NCI-H526 treated with DMSO at 0.1 percent for 48 hours (cell line): ENCODE measurements around the gene PRPS1.
"Not testable (repeated sequence)": the region's sequence is repeated elsewhere in the genome, so short reads cannot be mapped to it uniquely, and the experiment has no call there.

Experiments
- DNase-seq: peaks from one replicate; lab custom pipeline; 2025; lab: John Stamatoyannopoulos, UW

Gene PRPS1

DNA sequence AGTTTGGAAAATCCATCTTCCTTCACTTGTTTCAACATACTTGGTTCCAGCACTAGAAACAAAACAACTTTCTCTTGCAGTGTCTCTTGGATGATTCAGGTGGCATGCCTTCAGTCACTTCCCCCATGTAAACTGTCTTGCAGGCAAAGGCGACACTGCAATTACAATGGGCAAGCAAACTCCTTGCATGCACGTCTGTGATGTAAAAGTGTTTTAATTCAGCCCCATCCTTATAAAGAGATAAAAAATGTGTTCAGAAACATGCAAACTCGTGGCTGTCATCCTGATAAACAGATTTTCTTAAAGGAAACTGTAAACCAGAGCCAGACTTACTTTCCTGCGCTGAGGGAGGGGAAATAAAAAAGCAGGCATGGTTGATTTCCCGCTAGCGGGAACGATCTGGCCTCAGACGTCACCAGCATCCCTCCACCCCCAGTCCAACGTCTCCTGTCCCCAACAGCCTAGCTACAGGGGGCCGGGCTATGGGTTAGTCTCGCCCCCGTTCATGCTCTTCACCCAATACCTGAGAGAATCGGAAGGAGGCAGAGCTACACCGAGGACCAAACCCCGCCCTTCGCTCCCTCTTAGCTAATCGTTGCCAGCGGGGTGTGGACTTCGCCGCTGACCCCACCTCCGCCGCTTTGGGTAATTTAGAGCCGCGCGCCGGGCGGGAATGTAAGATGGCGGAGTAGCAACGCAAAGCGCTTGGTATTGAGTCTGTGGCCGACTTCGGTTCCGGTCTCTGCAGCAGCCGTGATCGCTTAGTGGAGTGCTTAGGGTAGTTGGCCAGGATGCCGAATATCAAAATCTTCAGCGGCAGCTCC is at the start of gene PRPS1:
PRPS1 (plus strand) TSS at position 673 of the 824 bp plus-strand sequence; CDS start at position 792, 119 bp downstream.
- DNase-seq: peak; percentile 91

DNA sequence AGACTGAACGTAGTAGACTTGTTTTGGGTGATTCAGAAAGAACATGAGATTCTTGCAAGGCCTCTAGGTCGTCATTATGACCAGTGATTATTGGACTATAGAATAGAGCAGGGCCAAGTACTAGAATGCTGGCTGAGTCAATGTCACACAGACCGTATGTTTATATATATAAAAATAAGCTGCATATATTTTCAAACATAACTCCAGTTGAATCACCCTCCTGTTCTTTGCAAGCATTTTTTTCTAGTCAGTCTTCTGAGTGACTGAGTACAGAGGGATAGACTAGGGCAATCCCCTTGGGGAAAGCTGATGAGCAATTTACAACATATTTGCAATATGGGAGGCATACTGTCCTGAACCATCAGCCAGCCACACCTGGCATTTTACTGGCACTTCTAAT is 48.4 kb upstream of the PRPS1 start:
- no peak for DNase-seq

DNA sequence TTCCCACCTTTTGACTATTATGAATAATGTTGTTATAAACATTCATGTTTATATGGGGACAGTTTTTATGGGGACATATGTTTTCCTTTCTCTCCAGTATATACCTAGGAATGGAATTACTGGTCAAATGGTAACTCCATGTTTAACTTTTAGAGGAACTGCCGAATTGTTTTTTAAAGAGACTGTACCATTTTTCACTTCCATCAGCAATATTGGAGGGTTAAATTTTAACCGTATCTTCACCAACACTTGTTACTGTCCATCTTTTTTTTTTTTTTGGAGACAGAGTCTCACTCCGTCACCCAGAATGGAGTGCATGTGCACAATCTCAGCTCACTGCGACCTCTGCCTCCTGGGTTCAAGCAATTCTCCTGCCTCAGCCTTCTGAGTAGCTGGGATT is 46.4 kb upstream of the PRPS1 start:
- no peak for DNase-seq

DNA sequence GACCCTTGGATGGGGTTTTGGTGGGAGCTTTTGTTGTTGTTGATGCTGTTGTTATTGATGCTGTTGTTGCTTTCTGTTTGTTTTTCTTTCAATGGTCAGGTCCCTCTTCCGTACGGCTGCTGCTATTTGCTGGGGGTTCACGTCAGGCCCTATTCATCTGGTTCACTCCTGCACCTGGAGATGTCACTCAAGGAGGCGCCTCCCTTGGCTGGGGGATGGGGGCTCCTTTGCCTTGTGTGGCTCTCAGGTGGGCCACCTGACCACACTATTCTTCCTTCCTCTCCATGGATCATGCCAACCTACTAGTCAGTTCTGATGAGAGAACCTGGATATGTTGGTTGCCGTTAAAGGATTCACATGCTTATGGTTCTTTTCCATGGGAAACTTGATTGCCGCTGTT is 39.1 kb upstream of the PRPS1 start:
- DNase-seq: no peak

DNA sequence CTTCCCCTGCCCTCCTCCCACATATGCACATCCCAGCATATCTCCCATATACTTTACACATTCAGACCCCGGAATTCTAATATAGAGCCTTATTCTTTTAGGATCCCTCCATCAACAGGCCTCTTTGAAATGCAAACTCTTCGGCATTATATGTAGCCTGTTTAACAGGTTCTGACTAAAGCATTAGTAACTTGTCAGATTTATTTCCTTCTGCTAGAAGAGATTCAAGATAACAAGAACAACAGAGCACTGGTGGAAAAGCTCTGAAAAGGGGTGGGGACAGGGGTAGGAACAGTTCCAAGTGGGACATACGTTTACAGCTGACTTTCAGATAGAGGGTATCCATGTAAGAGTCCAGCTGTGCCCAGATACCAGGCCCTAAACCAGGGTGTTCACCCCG is 31.7 kb upstream of the PRPS1 start:
- no peak for DNase-seq

DNA sequence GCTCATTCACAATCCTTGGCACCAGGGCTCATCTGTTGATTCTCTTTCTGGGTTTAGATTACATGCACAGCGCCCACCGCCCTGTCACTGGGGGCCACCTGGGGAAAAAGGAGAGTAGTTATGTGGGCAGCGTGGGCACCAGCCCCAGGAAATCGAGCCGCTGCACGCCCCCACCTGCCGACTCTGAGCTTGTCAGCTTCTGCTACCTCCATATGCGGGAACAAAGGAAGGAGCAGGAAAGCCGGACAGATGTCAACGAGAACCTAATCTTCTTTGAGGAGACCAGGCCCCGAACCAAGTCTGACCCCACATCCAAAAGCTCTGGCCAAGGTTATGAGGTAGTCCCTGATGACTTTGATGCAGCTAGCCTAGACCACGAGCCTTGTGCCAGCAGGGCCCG is 31.0 kb upstream of the PRPS1 start:
- DNase-seq: no peak

DNA sequence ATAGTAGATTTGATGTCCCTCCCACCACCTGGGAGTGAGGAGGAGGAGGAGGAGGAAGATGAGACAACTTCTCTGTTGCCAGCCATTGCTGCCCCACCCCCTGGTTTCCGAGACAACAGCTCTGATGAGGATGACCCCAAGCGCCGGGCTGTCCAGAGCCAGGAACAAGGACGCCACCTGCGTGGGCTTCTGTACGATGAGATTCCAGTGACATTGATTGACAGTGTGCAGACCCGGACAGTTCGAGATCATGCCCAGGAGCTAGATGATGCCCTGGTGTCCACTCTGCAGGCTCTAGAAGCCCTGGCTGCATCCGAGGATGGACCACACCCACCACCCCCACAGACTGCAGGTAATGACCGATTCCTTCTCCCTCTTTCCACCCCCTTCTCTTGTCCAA is 30.5 kb upstream of the PRPS1 start:
- DNase-seq: no peak

DNA sequence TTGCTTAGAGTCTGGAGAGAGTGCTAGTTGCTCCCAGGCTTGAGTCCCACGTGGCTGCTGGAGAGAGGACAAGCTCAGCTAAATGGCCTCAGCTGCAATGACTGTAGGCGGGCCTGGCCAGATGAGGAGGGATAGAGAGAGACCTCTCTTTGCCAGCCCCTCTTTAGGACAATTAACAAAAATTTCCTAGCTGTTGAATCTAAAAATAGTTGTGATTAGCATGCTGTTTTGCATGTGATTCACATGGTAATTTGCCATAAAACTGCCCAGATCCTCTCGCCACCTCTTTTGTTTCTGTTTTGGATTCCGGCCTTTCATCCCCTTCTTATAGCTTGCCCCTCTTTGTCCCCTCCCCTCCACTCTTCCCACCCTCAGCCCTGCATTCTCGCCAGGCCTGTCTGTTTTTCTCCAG is 28.9 kb upstream of the PRPS1 start:
- peak; percentile 26 for DNase-seq

DNA sequence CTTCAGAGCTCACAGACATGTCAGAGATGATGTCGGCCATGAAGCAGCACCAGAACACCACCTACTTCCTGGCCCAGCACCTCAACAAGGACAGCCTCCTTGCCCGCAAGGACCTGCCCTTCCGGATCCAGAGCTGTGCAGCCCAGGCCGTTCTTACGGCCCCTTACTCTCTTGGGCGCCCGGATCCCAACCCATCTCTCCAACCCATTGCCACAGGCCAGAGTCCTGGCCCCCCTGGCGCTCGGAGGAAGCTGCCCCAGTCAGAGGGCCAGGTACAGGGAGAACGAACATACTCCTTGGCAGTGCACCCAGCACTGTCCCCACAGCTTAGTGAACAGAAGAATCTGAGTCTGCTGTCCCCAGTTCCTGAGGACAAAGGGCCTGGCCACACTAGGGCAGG is 27.9 kb upstream of the PRPS1 start:
- DNase-seq: no peak

DNA sequence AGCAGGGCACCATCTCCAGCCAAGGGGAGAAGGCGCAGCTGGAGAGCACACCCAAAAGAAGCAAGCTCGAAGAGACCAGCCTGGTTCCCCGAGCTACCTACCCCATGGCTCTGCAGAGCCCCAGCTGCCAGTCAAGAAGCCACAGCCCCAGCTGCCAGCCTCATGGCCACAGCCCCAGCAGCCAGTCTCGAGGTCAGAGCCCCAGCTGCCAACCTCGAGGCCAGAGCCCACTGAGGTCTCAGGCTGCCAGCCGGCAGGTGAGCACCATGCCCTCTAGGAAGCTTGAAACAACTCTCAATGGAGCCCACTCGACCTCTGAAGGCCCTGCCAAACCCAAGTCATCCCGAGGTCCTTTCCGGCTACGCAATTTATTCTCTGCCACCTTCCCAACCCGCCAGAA is 27.0 kb upstream of the PRPS1 start:
- DNase-seq: no peak

DNA sequence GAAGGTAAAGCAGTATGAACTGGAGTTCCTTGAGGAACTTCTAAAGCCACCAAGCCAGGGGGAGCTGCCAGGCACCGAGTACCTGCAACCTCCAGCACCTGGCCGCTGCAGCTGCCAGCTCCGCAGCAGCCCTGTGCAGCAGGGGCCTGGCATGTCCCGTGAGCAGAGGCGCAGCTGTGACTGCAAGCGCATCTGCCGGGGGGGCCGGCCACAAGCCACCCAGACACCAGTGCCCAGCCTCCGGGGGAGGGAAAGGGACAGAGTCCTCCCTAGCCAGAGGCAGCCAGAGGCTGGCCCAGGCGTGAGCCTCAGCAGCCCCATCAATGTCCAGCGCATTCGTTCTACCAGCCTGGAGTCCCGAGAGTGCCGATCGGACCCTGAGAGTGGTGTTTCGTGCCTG is 26.6 kb upstream of the PRPS1 start:
- no peak for DNase-seq

DNA sequence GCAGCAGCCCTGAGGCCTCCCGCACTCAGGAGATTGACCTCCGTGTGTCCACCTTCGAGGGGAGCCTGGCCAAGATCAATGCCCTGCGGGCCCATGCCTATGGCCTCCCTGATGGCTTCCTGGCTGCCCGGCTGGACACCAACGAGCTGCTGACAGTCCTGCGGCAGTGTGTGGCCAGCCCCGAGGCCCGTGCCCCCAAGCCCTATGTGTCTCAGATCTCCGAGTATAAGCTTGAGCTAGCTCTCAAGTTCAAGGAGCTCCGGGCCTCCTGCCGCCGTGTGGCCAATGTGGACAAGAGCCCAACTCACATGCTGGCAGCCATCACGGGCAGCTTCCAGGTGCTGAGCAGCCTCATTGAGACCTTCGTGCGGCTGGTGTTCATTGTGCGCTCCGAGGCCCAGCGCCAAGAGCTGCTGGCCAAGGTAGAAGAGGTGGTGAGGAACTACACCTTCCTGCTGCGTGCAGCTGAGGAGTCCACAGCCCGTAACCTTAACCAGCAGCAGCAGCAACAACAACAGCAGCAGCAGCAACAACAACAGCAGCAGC is 25.5 kb upstream of the PRPS1 start:
- DNase-seq: no peak

DNA sequence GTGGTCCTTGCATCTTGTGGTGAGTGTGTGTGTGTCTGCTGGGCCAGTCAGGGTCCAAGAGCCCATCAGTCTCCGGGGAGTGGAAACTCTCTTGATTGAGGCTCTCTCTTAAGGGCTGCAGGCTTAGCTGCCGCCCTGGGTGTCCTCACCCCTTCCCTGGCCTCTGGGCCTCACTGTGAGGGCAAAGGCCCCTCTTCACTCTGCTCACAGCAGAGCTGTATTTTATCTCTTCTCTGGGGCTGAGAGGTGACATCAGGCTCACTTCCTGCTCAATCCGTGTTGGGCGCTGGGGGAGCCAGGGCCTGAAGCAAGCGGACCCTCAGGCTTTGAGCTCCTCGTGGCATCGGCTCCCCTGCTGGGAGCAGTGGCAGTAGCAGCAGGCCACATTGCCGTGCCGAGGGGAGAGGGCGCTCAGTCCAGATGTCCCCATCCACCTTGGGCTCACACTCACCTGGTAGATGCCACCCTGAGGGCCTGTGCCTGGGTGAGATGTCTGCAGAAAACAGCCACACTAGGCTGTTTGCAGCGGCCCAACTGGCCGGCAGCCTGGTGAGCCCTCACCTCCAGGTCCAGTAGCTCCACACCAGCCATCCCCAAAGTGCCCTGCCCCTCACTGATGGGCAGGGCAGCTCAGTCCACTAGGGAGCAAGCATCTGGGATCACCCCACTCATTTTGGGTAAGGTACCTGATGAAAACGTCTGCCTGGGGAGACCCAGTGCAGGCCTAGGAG is 24.7 kb upstream of the PRPS1 start:
- no peak for DNase-seq

DNA sequence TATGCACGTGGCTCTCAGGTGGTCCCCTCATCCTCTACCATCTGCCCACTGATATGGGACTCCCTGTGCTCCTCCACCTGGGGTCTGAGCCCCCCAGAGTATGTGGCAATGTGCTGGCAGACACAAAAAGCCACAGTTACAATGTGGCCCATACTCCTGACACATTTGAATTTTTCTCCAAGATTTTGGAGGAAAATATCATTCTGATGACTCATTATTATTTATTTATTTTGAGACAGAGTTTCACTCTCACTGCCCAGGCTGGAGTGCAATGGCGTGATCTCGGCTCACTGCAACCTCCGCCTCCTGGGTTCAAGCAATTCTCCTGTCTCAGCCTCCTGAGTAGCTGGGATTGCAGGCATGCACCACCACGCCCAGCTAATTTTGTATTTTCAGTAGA is 19.2 kb upstream of the PRPS1 start:
- DNase-seq: not testable (repeated sequence)

DNA sequence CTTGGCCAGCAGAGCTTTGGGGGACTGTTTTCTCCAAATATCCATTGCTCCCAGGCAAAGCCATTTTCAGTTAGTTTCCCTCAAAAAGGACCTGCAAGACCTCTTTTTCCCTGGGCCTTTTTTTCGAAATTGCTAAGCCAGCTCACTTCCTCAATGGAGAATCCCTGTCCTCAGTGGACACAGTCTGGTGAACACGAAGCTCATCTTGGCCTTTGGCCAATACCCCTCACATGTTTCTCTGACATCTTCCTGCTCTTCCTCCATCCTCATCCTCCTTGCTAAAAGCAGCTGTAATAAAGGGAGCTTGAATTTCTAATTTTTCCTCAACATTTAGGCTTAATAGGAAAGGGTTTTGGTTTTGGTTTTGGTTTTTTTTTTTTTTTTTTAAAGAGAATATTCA is 17.6 kb upstream of the PRPS1 start:
- no peak for DNase-seq

DNA sequence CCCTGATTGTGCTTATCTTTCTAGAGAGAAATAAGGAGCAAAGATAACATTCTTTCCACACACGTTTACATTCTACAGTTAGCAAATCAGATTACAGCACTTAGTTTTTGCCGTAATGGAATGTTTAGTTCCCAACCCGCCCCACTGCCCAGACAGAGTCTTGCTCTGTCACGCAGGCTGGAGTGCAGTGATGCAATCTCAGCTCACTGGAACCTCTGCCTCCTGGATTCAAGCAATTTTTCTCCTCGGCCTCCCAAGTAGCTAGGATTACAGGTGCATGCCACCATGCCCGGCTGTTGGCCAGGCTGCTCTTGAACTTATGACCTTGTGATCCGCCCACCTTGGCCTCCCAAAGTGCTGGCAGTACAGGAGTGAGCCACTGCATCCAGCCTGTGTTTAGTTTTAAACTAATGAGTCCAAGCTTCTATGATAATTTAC is 8.4 kb upstream of the PRPS1 start:
- DNase-seq: no peak

DNA sequence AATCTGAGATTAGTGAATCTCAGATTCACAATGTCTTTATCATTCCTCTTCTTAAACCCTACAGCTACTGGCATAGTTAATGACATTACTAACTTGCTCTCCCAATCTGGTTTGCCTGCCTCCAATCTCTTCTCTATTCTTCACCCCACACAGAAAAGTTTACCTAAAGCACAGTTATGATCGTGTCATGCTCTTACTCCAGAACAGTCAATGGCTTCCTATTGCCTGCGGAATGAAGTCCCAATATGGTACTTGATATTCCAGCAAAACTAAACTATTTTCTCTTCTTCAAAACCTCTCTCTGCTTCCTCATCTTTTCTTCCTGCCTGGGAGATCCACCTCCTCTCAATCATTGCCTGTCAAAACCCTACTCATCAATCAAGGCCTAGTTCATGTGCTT is 3.4 kb upstream of the PRPS1 start:
- DNase-seq: no peak

DNA sequence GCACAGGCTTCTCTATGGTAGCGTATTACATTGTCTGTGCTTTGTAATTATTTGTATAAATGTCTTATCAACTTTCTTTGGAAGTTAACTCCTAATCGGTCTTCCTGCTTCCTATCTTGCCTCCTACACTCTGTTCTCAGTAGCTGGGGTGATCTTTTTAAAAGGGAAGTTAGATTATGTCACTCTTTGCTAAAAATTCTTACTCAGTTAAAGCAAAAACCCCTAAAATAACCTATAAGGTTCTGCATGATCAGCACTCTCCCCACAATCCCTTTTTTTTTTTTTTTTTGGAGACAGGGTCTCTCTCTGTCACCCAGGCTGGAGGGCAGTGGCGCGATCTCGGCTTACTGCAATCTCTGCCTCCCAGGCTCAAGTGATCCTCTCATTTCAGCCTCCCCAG is 2.6 kb upstream of the PRPS1 start:
- DNase-seq: no peak

DNA sequence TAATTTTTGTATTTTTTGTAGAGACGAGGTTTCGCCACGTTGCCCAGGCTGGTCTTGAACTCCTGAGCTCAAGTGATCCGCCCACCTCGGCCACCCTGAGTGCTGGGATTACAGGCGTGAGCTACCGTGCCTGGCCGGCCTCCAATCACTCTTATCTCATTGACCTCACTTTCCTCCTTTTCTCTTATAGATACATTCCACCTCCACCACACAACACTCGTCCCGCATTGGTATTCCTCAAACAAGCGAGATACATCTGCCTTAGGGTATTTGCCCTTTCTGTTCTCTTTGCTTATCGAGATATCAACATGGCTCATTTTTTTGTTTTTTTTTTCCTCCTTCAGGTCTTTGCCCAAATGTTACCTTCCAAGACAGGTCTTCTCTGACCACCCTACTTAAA is 1.8 kb upstream of the PRPS1 start:
- DNase-seq: no peak

DNA sequence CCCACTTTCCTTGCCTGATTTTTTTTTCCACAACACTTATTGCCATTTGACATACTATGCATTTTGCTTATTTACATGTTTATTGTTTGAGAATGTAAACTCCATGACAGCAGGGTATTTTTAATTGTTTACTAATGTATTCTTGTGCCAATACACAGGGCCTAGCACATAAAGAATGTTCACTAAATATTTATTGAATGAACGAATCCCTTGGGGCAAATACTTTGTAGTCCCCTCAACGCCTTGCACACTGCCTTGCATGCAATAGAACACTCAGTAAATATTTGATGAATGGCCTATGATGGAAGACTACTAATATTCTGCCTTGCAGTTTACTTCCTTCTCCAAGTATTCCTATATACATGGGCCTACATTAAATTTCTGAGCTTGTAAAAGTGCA is 1.4 kb upstream of the PRPS1 start:
- DNase-seq: no peak

DNA sequence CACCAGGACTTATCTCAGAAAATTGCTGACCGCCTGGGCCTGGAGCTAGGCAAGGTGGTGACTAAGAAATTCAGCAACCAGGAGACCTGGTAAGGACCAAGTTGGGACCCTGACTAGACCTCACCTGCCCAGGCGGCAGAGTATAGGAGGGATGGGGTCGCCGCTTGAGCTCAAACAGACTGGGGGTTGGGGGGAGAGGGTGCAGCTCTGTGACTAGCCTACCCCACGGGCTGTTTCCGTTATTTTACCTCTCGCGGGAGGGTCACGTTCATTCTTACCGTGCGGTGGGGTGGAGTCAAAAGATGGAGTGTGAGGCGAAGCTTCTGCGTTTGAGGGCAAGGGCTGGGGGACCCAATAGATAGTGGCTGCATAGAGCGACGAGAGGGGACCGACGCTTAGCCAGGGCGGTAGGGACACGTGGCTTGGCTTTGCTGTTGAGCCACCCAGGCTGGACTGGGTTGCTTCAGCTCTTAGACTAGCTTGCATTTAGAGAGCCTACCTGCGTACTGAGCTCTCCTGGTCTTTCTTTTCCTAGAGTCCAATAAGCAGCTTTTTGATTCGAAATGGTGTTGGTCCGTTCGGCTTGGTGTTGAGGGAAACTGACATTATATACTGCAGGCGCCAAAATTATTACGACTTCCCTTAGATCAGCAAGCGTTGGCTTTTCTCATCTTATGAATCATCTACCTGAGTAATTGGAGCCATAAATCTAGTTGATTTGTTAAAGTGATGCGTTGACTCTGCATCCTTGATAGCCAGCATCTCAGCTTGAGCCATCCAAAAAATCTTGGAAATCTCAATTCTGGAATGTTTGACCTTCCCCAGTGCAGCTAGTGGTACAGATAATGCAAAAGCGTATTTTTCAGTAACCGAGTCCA is 591 bp downstream of the PRPS1 start:
- DNase-seq: no peak

DNA sequence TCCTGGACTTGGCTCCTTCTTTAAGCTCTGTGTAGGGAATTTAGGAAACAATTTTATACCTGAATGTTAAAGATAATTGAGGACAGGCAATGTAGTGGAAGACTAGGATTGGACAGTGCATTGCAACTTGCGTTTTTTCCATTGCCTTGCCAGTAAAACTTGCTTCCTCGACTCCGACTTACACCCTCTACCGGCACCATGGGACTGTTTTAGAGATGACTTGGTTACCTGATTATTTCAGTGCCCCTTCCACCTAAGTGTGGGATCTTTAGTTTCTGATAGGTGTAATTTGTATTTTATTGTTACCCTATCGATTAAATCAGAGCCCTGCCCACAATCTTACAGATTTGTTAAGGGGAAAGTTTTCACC is 1.2 kb downstream of the PRPS1 start:
- peak; percentile 24 for DNase-seq
